BE2C (cell line): ENCODE data around the gene PIP5KL1.

ENCODE experiments used
- DNase-seq: peaks from one replicate; pipeline ENCODE4 v3.0.0-alpha.2; 2020
- H3K27me3 ChIP-seq: fragments of 250-450 bp; sonication (Bioruptor Pico); 2 replicates; pipeline ENCODE4 v1.5.1; 2020; ENCODE audit warnings: mild to moderate bottlenecking
- H3K36me3 ChIP-seq: fragments of 250-450 bp; sonication (Bioruptor Pico); 2 replicates; pipeline ENCODE4 v1.5.1; 2020; ENCODE audit warnings: mild to moderate bottlenecking
- H3K4me1 ChIP-seq: fragments of 250-450 bp; sonication (Bioruptor Pico); 2 replicates; pipeline ENCODE4 v1.5.1; 2020
- H3K4me3 ChIP-seq: 2 replicates; pipeline ENCODE4 v1.5.1; 2011; ENCODE audit warnings: low read depth, low read length
- H3K9me3 ChIP-seq: fragments of 250-450 bp; sonication (Bioruptor Pico); 2 replicates; pipeline ENCODE4 v1.5.1; 2020
- TF ChIP-seq, protein P1 (sequence below): IDR thresholded peaks from 2 replicates; pipeline ENCODE4 v1.5.1; 2012; ENCODE audit warnings: mild to moderate bottlenecking, low read depth, low read length

PIP5KL1 gene

DNA sequence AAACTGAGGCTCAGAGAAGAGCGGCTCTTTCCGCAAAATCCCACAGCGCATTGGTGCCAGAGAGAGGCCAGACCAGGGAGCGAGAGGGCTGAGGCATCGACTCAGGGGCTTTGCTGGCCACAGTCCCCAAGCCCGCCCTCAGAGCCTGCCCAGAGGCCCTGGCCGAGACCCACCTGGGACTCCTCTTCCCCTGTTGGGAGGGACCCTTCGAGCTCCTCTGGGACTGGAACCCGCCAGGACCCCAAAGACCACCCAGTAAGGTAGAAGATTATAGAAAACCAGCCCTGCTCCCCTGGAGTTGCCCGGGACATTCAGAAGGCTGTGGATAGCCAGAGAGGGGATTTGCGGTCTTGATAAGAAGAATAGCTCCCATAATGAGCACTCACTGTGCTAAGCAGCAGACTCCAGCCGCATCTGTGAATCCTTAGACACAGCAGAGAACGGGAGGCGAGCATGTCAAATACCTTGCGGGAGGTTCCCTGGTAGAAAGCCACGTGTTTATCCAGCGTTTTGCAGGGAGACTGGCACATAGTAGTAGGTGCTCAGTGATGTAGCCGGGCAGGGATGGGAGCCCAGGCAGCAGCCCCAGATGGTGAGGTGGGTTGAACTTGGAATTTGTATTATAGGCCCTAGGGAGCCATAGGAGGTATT lies 52.5 kb downstream of the PIP5KL1 start:
- H3K4me3 ChIP-seq: peak overlapping the region; percentile 74
- H3K9me3 ChIP-seq: no peaks in the 10 kb centered on the region
- no peaks in the 10 kb centered on the region for H3K27me3 ChIP-seq
- H3K36me3 ChIP-seq: no peaks in the 10 kb centered on the region
- no peak for DNase-seq
- TF ChIP-seq, protein P1, sequence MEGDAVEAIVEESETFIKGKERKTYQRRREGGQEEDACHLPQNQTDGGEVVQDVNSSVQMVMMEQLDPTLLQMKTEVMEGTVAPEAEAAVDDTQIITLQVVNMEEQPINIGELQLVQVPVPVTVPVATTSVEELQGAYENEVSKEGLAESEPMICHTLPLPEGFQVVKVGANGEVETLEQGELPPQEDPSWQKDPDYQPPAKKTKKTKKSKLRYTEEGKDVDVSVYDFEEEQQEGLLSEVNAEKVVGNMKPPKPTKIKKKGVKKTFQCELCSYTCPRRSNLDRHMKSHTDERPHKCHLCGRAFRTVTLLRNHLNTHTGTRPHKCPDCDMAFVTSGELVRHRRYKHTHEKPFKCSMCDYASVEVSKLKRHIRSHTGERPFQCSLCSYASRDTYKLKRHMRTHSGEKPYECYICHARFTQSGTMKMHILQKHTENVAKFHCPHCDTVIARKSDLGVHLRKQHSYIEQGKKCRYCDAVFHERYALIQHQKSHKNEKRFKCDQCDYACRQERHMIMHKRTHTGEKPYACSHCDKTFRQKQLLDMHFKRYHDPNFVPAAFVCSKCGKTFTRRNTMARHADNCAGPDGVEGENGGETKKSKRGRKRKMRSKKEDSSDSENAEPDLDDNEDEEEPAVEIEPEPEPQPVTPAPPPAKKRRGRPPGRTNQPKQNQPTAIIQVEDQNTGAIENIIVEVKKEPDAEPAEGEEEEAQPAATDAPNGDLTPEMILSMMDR: no peak
- peaks cover 4% of the 10 kb centered on the region for H3K4me1 ChIP-seq

DNA sequence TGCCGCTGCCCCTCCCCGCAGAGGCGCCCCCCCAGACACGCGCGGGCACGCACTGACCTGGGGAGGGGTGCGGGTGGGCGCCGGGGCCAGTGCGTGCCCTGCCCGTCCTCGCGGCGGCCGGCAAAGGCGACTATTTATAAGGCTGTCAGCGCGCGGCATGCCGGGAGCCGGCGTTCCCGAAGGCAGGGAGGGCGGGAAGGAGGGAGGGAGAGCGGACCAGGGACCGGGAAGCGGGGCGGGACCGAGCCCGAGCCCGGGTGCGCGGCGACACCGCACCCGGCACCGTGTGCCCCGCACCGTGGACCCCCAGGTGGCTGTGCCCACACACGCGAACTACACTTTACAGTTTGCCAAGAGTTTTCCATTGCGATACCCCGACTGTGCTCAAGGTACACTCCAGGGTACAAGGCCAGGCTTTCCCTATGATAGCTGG lies 53.0 kb downstream of the PIP5KL1 start, which contains the start of gene AK1:
AK1 (minus strand) TSS at position 110 of the 433 bp plus-strand sequence. CDS start 3,058 bp downstream, outside the sequence.
- TF ChIP-seq, protein P1: no peak
- Histone ChIP-seq H3K4me1 (peaks cover 4% of the 10 kb centered on the region), H3K4me3 (peak within 1 kb of the TSS; percentile 74), H3K36me3 (peaks cover 1% of the 10 kb centered on the region; the same call in 1 of the 2 replicates), H3K9me3 (no peaks in the 10 kb centered on the region), H3K27me3 (no peaks in the 10 kb centered on the region)
- DNase-seq: peak; percentile 83

DNA sequence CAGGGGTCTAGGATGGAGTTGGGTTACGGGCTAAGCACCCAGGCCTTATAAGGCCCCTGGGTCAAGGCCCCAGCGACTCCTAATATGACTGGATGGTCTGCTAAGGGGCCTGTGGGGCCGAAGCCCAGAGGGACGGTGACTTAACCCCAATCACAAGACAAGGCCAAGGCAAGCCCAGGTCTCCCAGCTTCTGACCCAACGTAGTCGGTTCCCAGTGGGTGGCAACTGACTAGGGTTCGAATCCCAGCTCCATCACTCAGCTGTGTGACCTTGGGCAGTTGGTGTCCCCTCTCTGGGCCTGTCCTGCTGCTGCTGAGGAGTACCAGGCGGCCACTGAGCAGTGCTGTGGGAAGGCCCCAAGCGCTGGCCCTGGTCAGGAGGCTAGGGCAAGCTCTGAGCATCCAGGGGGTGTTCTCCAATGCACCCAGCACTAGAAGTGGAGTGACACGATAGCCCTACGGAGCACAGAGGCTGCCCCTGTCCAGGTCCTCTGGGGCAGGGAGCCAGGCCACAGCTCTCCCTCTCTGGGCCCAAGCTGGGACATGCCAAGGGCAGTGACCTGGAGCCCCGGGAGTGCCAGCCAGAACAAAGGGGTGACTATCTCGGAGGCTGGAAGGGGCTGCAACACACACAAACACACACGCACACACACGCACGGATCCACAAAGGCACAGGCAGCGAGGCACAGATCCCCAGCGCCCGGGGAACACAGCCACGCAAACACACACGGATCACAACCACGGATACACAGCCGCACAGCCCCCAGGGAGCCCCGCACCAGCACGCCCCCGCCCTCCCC lies 53.6 kb downstream of the PIP5KL1 start:
- DNase-seq: no peak
- peak overlapping the region; percentile 74 for H3K4me3 ChIP-seq
- no peaks in the 10 kb centered on the region for H3K27me3 ChIP-seq
- H3K9me3 ChIP-seq: no peaks in the 10 kb centered on the region
- H3K4me1 ChIP-seq: peaks cover 4% of the 10 kb centered on the region
- peaks cover 4% of the 10 kb centered on the region; the same call in 1 of the 2 replicates for H3K36me3 ChIP-seq
- TF ChIP-seq, protein P1: no peak

DNA sequence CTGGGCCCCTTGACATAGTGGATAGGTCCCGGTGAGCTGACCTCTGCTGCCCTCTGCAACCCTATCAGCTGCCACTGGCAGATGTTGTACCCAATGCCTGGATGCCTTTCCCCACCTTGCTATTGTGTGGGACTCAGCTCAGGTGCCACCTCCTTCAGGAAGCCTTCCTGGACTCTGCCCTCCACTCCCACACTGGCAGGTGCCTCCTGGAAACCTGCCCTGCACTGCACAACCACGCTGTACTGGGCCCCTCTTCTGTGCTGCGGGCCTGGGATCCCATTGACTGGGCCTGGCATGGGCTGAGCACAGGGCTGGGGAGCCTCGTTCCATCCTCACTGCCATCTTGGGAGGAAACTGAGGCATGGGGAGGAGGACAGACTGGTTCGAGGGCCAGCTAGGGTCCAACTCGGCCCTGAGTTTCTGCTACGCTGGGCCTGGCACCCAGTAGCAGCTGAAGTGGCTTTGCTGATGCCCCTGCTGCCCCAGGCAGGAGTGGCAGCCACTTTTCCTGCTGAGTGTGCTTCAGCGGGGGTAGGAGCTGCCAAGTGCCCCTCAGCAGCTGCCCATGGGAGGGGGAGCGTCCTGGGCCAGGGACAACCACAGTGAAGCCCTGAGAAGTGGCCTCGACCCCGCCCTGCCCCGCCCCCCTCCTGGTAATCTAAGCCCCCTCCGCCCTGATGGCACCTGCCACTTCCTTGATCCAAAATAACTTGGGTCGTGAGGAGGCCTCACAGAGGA lies 54.4 kb downstream of the PIP5KL1 start:
- TF ChIP-seq, protein P1: no peak
- Histone ChIP-seq H3K4me3 (no peak overlapping the region), H3K27me3 (no peaks in the 10 kb centered on the region), H3K9me3 (no peaks in the 10 kb centered on the region), H3K36me3 (peaks cover 4% of the 10 kb centered on the region; the same call in 1 of the 2 replicates), H3K4me1 (peaks cover 4% of the 10 kb centered on the region)
- no peak for DNase-seq

- Histone ChIP-seq H3K9me3 (no peaks in the 10 kb centered on the region), H3K27me3 (no peaks in the 10 kb centered on the region), H3K4me1 (peaks cover 4% of the 10 kb centered on the region), H3K36me3 (peaks cover 4% of the 10 kb centered on the region; the same call in 1 of the 2 replicates), H3K4me3 (no peak overlapping the region)
- DNase-seq: no peak
- TF ChIP-seq, protein P1: no peak
These were observed 55.1 kb downstream of the PIP5KL1 start for GRCh38 chr9:127875306-127875966.
